Mesangial cell (primary cell): ENCODE measurements around the gene CHD3. TPM values are rescaled to one million over a fixed set of nuclear protein-coding genes. Genes with fewer than 3 reads are reported as not detected.

Experiments used
- total RNA-seq: library from RNA; depleted of rRNA; stranded (reverse); fragments of >200 nt; gene quantifications from 2 replicates; pipeline ENCODE4 v1.2.3, GENCODE V29; 2015

The CHD3 gene
- total RNA-seq = 59.3 and 106 TPM in 2 replicates

DNA sequence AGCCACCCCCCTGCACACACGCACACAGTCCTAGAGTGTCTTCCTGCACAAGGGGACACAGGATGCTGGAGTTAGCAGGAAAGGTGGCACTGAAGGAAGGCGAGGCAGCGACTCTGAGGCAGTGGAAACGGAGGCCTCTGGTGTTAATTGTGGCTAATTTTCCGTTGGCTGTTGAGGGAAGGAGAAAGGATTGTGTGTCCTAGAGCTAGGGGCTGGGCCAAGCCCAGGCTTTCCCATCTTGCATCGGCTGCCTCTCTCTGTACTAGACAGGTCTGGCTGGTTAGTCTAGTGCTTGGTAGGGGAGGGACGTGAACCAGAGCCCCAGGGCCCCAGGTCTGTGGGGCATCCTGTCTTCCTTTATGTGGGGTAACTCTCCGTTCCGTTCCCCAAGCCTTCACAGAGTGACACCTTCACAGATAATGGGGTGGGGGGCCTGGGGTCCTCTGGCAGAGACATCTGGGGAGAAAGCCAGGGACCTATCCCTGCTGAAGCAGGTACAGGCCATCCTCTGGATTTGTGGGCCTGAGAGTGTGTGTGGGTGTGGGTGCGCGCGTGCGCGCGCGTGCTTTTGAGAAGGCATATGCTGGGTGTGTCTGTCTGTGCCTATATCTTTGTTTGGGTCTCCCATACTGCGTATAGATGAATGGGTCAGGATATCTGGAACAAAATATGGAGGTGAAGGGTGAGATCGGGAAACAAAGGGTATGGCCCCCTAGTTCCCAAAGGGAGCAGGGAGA, at the start of gene CHD3:
TSS of gene CHD3 (plus strand) at position 606 of the 737 bp plus-strand sequence. CDS start 212 bp downstream, outside the sequence.

DNA sequence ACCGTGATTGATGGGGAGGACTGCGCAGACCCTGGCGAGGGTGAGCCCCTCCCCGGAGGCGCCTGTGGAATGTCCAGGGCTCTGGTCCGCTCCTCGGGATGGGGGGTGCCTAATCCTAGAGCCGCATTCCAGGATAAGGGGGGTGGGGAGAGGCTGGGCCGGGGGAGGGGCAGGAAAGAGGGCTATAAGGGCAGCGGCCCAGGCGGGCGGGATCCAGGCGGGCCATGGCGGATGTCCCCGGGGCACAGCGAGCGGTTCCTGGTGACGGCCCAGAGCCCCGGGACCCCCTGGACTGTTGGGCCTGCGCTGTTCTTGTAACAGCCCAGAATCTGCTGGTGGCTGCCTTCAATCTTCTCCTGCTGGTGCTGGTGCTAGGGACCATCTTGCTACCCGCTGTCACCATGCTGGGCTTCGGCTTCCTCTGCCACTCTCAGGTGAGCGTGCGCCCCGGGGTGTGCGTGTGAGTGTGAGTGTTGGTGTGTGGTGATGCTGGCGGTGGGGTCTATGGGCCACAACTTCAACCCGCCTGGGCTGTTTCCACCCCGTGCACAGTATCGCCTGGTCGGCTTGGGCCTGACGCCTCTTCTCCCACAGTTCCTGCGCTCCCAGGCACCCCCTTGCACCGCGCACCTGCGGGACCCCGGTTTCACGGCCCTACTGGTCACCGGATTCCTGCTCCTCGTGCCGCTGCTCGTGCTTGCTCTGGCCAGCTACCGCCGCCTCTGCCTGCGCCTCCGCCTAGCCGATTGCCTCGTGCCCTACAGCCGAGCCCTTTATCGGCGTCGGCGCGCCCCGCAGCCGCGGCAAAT, 33.5 kb upstream of the CHD3 start, which contains the start of gene TMEM88:
TSS of gene TMEM88 (plus strand) at position 216 of the 809 bp plus-strand sequence. CDS start at position 225, 9 bp downstream.

DNA sequence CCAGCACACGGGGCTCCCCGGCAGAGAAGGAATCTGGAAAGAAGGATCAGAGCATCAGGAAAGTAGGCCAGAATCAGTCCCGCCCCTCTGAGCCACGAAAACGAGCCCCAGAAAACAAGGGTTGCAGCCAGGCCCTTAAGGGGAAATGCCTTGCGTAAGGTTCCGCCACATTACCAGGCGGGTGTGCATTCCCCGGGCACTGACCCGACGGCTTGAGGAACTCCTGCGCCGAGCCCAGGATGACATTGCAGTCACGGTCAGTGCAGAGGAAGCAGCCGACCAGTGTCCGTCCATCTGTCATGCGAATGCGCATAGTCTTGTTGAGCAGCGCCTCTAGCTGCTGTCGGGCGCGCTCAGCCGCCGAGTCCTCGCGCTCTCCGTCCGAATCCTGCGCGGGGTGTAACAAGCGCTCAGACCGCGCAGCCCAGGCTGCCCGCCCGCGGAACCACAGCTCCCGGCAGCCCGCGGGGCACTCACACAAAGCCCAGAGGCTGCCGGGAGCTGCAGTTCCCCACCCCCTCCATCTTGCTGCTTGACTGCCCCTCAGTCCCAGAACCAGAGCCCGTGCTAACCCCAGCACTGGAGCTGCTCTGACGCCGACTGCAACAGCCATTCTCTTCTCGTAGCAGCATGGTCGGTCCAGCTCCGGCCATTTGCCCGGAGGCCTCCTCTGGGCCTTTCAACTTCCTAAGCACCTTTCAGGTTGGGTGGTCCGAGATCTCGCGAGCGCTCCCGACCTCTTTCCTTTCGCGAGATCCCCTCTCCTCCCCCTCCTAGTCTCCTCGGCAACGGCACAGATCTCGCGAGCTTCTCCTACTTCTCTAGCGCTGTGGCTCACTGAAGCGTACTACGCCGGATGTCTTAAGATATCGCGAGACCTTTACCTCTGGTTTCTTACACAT, 31.5 kb upstream of the CHD3 start, which contains the start of gene NAA38:
TSS of gene NAA38 (minus strand) at position 749 of the 902 bp plus-strand sequence. CDS start at position 653, 96 bp downstream.

DNA sequence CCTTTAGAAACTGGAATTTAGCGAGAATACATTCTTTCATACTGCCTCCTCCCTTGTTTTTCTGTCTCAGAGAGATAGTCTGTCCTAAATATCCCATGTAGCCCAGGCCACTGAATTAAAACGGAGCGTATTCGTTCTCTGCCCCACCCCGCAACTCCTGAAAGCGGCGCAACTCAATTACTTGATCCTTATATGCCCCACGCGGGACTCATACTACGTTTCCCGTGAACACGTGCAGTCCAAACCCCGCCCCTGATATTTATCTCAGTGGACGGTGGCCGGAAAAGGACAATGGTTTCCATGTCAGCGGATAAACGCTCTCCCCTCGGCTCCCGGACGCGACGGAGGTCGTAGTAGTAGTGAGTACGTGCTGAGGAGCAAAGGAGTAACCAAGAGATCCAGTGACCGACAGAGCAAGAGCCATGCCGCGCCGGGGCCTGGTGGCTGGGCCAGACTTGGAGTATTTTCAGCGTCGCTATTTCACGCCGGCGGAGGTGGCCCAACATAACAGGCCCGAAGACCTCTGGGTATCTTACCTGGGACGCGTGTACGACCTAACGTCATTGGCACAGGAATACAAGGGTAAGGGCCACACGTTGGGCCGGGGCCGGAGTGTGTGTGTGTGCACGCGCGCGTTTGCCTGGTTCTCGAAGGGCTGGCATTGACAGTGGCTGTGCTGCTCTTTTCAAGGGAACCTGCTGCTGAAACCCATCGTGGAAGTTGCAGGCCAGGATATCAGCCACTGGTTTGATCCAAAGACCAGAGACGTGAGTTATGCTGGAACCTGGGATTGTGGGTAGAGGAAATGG, 30.7 kb upstream of the CHD3 start, which contains the start of gene CYB5D1:
TSS of gene CYB5D1 (plus strand) at position 291 of the 809 bp plus-strand sequence. CDS start at position 423, 132 bp downstream.

DNA sequence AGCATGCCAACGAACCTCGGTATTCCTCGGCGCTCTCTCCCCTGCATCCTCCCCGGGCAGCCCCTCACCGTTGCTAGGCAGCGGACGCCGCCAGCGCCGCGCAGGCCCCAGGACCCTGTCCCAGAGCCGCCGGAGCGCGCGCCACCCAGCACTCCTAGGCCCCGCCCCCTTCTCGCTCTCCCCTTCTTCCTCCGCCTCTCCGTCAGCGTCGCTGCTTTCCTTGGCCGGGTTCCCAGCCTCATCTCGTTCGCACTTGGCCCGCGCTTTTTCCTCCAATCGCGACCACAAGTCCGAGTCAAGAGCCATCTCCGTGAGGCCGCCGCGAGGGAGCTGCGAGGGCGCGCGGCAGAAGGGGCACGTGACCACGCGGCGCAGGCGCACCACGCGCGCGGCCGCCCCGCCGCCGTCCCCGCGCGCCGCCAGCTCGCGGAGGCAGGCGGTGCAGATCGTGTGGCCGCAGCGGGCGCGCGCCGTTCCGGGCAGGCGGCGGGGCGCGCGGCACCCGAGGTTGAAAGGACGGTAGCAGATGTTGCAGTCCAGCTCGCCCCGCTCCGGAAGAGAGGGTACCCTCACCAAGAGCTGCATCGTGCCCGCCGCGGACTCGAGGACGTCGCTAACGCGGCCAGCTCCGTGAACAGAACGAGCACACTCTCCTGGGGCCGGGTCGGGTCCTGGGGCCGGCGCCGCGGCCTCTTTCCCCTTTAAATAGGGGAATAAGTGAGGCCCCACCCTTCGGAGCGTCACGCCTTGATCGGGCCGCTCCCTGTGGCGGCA, 27.2 kb downstream of the CHD3 start, which contains the start of gene RNF227:
TSS of gene RNF227 (minus strand) at position 679 of the 774 bp plus-strand sequence. CDS start at position 585, 94 bp downstream.

DNA sequence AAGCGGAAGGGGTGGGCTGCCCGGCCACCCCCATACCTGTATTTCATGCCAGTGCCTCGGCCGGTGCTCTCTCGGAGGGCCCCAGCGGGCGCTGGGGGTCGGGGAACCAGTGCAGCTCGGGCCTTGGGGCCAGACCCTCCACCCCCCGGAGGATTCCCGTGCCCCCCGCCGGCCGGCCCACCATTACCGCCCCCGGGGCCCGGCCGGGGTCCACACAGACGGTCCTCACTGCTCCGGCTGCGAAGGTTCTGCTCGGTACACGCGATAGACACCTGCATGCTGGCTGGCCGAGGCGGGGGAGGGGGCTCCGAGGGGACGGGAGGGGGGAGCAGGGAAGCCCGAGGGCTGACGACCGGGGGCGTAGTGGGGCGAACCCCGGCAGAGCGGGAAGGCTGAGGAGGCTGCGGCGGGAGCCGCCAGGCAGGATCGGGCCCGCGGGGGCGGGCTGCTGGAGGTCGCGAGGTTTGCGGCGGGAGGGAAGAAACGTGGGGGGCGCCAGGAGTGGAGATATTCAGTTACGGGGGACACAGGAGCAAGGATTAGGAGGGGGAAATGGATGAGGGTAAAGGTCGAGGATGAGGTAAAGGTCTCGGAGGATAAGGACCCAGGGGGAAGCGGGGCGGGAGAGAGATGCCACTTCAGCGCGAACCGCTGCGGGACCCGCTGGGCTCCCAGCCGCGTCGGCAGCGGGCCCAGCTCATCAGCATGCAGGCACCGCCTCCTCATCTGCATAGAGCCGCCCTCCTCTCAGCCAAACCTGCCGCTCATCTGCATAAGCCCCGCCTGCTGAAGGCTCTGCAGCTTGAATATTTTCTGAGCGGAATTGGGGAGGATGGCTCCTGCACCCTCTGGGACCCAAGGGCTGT, 40.8 kb downstream of the CHD3 start, which contains the start of gene KCNAB3:
TSS of gene KCNAB3 (minus strand) at position 699 of the 866 bp plus-strand sequence. CDS start at position 278, 421 bp downstream.

DNA sequence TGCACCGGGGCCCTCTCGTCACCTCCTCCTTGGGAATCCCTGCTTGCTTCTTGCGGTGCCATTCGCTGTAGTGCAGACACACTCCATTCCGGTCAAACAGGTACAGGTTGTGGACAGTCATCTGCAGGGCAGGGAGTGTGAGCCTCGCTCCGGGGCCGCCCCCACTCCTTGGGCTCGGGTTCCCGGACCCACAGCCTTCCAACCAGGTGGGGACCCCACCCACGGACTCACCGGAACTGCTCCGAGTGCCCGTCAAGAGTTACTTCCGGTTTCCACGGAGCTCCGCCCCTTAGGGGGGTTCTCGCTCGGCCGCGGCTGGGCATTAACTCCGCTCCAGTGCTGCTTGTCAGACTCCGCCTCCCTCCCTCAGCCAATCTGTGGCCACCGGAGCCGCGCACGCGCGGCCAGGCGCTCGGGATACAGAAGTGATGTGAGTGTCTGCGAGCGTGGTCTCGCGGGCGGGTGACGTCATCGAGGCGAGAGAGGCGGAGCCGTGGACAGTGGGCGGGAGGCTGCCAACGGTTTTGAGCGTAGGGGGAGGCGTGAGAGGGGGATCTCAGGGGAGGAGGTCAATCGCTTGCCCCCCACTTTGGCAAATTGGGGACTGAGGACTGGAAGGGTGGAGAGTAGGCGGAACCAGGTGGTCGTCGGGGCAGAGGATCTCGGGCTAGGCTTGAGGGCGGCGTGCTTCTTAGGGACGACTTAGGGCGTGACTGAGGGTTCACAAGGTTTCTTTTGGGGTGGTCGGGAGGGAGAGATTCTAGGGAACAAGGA, 43.3 kb downstream of the CHD3 start, which contains the start of the genes CNTROB and TRAPPC1:
TSS of gene CNTROB (plus strand) at position 498 of the 774 bp plus-strand sequence. CDS start 874 bp downstream, outside the sequence.
TSS of gene TRAPPC1 (minus strand) at position 238 of the 774 bp plus-strand sequence. CDS start at position 121, 117 bp downstream.

Other genes with a start within 250 kb of the CHD3 start
- 0.13 TPM in 1 of 2 replicates, not detected in the other for gene ATP1B2, start 237.9 kb upstream of the CHD3 start, total RNA-seq
- 66.6 and 70.0 TPM in 2 replicates for gene TP53, start 201.3 kb upstream of the CHD3 start, total RNA-seq
- gene WRAP53, start 200.3 kb upstream of the CHD3 start, total RNA-seq = 11.2 and 36.3 TPM in 2 replicates
- 0.81 and 3.8 TPM in 2 replicates for gene EFNB3, start 183.6 kb upstream of the CHD3 start, total RNA-seq
- gene DNAH2, start 171.0 kb upstream of the CHD3 start, total RNA-seq = under 0.01 and 0.16 TPM in 2 replicates
- 4.1 and 12.0 TPM in 2 replicates for gene KDM6B, start 54.6 kb upstream of the CHD3 start, total RNA-seq
- gene TMEM88, start 33.7 kb upstream of the CHD3 start, total RNA-seq = 2.4 TPM in 2 replicates
- 90.0 and 123 TPM in 2 replicates for gene NAA38, start 31.2 kb upstream of the CHD3 start, total RNA-seq
- gene CYB5D1, start 30.8 kb upstream of the CHD3 start, total RNA-seq = 4.4 and 4.6 TPM in 2 replicates
- gene RNF227, start 27.5 kb downstream of the CHD3 start, total RNA-seq = 0.33 and 2.4 TPM in 2 replicates
- gene KCNAB3, start 41.1 kb downstream of the CHD3 start, total RNA-seq = 0.16 and 0.63 TPM in 2 replicates
- gene TRAPPC1, start 43.2 kb downstream of the CHD3 start, total RNA-seq = 87.2 and 97.5 TPM in 2 replicates
- 17.6 and 24.8 TPM in 2 replicates for gene CNTROB, start 43.4 kb downstream of the CHD3 start, total RNA-seq
- gene GUCY2D, start 113.8 kb downstream of the CHD3 start, total RNA-seq = not detected in 2 replicates
- under 0.01 TPM in 2 replicates for gene ALOX15B, start 150.3 kb downstream of the CHD3 start, total RNA-seq
- 0.25 TPM in 1 of 2 replicates, not detected in the other for gene ALOX12B, start 198.9 kb downstream of the CHD3 start, total RNA-seq
- gene ALOXE3, start 229.7 kb downstream of the CHD3 start, total RNA-seq = under 0.01 and 0.49 TPM in 2 replicates
- under 0.01 and 1.3 TPM in 2 replicates for gene HES7, start 235.3 kb downstream of the CHD3 start, total RNA-seq